Astrocyte of the spinal cord (primary cell): ENCODE data around the gene METTL27.

ENCODE experiments used
- DNase-seq: peaks from one replicate; pipeline ENCODE4 v3.0.0; 2011; ENCODE audit warnings: low read depth, low spot score
- H3K4me3 ChIP-seq: 2 replicates; pipeline ENCODE4 v1.5.1; 2011; ENCODE audit warnings: low read depth, mild to moderate bottlenecking, low read length, moderate library complexity
- in situ Hi-C: cut with HindIII; loops from 2 replicates; pipeline ENCODE4 v1.10.0; 2017; ENCODE audit warnings: low sequenced_read_pairs
- TF ChIP-seq, protein P1 (sequence below): IDR thresholded peaks from 2 replicates; pipeline ENCODE4 v1.5.1; 2012; ENCODE audit warnings: low read depth, mild to moderate bottlenecking, low read length, inconsistent platforms

Gene METTL27

GRCh38 chr7:73817121-73817520 is 25.2 kb downstream of the METTL27 start:
- DNase-seq, result no peak
- no peak overlapping the region for H3K4me3 ChIP-seq
- TF ChIP-seq, protein P1, sequence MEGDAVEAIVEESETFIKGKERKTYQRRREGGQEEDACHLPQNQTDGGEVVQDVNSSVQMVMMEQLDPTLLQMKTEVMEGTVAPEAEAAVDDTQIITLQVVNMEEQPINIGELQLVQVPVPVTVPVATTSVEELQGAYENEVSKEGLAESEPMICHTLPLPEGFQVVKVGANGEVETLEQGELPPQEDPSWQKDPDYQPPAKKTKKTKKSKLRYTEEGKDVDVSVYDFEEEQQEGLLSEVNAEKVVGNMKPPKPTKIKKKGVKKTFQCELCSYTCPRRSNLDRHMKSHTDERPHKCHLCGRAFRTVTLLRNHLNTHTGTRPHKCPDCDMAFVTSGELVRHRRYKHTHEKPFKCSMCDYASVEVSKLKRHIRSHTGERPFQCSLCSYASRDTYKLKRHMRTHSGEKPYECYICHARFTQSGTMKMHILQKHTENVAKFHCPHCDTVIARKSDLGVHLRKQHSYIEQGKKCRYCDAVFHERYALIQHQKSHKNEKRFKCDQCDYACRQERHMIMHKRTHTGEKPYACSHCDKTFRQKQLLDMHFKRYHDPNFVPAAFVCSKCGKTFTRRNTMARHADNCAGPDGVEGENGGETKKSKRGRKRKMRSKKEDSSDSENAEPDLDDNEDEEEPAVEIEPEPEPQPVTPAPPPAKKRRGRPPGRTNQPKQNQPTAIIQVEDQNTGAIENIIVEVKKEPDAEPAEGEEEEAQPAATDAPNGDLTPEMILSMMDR, result no peak
- in situ Hi-C loops, result no loop called here

DNA sequence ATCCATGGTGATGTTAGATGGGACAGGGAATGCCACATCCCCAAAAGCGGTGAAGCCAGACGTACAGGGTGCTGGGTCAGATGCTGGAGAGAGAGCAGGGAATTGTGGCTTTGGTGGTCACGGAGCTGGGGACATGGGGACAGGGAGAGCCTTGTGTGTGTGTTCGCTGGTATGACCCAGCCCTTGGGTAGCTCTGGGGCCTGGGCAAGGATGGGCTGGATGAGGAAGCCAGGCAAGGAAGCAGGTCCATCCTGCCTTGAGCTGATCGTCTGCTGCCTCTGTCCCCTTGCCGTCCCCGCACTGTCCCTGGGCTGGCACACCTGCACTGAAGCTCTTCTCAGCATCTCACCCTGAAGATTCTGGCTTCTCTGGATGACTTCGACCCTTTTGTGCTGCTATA is 26.9 kb downstream of the METTL27 start:
- TF ChIP-seq, protein P1, result no peak
- H3K4me3 ChIP-seq, result no peak overlapping the region
- DNase-seq, result no peak
- in situ Hi-C loops, result no loop called here

DNA sequence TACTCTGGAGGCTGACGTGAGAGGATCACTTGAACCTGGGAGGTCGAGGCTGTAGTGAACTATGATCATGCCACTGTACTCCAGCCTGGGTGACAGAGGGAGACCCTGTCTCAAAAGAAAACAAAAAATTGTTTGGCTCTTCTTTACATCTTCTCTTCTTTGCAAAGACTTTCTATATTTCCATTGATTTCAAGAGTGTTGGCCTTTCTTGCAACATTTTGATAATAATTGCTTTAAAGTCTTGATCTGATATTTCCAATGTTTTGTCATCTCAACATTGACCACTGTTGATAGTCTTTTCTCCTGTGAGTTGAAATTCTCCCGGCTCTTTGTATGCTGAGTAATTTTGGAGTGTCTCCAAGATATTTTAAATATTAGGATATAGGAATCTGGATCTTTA is 29.3 kb downstream of the METTL27 start:
- in situ Hi-C loops, result no loop called here
- H3K4me3 ChIP-seq, result no peak overlapping the region
- TF ChIP-seq, protein P1, result no peak
- no peak for DNase-seq

GRCh38 chr7:73811760-73812168 is 30.6 kb downstream of the METTL27 start:
- H3K4me3 ChIP-seq, result no peak overlapping the region
- DNase-seq, result peak; percentile 44
- TF ChIP-seq, protein P1, result peak; percentile 88
- in situ Hi-C loops, result no loop called here

DNA sequence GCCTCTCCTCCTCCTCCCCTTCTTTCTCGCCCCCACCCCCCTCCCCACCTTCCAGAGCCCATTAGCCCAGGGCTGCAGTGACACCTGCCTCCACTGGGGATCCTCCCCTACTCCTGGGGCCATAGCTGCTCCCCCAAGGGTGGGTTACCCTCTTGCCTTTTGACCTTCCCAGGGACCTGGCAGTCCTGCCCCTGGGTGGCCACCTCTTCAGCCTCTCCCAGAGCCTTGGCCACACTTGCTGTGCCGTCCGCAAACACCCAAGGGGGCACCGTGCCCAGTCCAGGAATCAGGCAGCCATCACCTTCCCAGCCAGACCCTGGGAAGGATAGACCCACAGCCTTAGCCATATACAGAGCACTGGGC is 31.3 kb downstream of the METTL27 start:
- no peak for DNase-seq
- TF ChIP-seq, protein P1, result no peak
- in situ Hi-C loops, result no loop called here
- no peak overlapping the region for H3K4me3 ChIP-seq

DNA sequence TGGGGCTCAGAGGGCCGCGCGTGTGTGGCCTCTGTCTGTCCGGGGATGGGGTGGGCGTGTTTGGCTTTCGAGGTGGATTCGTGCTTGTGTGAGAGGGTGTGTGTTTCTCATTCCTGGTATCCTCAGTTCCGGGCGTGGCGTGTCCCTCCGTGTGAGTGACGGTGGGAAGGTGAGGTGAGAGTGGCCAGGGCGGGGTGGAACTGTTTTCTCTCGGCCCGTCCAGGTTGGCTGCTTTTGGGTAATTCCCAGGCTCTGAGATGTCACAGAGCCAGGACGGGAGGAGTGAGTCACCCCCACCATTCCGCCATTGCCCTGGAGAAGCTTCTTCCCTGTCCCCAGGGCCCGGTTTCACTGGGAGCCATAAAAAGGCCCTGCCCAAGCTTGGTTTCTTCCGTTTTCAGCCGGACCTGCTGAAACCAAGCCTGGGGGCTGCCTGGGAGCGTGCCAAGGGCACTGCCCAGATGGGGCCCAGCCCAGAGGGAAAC is 32.8 kb downstream of the METTL27 start:
- no peak overlapping the region for H3K4me3 ChIP-seq
- in situ Hi-C loops, result no loop called here
- TF ChIP-seq, protein P1, result no peak
- DNase-seq, result no peak

DNA sequence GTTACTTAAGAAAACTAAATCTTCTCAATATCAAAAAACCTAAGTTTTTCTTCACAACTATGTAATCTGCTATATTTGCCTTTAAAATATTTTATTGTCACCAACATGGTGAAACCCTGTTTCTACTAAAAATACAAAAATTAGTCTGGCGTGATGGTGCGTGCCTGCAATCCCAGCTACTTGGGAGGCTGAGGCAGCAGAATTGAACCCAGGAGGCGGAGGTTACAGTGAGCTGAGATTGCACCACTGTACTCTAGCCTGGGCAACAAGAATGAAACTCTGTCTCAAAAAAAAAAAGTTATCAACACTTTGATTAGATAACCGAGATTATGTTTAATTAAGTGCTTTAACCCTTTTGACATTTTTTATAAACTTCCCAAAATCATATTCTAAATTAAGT is 39.9 kb downstream of the METTL27 start:
- in situ Hi-C loops, result no loop called here
- TF ChIP-seq, protein P1, result no peak

More for the DNA sequence above, 39.9 kb downstream of the METTL27 start:
- DNase-seq, result no peak
- no peak overlapping the region for H3K4me3 ChIP-seq
